Caco-2 (cell line): ENCODE measurements around the gene ZNF24. TPM values are rescaled to one million over a fixed set of nuclear protein-coding genes. Genes with fewer than 3 reads are reported as not detected.

Source experiments
- BruUV-seq: library from RNA; stranded (reverse); fragments of 400-500 nt; replicated peaks from 2 replicates; lab custom pipeline; 2021; lab: Mats Ljungman, UMichigan
- CTCF ChIA-PET: fragments of 300-600 bp; sonication (Branson Sonifier 250); formaldehyde crosslinking; loops from one replicate; lab custom pipeline; 2022; ENCODE audit warnings: antibody characterized with exemption; lab: Charles Lee
- POLR2A ChIA-PET: fragments of 300-600 bp; sonication (Branson Sonifier 250); formaldehyde crosslinking; loops from one replicate; lab custom pipeline; 2022; ENCODE audit warnings: antibody characterized with exemption; lab: Charles Lee
- DNase-seq, 2 experiments: peaks; one replicate each; pipeline versions ENCODE4 v3.0.0 to v3.0.0-alpha.2; 2020 to 2022
- H3K27me3 ChIP-seq: replicated peaks from 2 replicates; pipeline ENCODE4 v1.6.0; 2011; ENCODE audit warnings: low read length; ENCODE audit not compliant: control insufficient read depth, insufficient read depth
- H3K36me3 ChIP-seq: 2 replicates; pipeline ENCODE4 v1.5.1; 2011; ENCODE audit warnings: low read length; ENCODE audit not compliant: control insufficient read depth, insufficient read depth
- H3K4me1 ChIP-seq: fragments of 250-450 bp; sonication (Bioruptor Pico); 2 replicates; pipeline ENCODE4 v1.5.1; 2020; ENCODE audit warnings: mild to moderate bottlenecking
- H3K4me3 ChIP-seq: 2 replicates; pipeline ENCODE4 v1.5.1; 2011; ENCODE audit warnings: low read depth, mild to moderate bottlenecking, control low read depth, low read length
- H3K9me3 ChIP-seq: fragments of 250-450 bp; sonication (Bioruptor Pico); 2 replicates; pipeline ENCODE4 v1.5.1; 2020; ENCODE audit warnings: mild to moderate bottlenecking, moderate library complexity
- H3K27ac Mint-ChIP-seq: one replicate; pipeline ENCODE4 v1.8.0; 2022; ENCODE audit warnings: mixed read lengths; ENCODE audit not compliant: unreplicated experiment
- H3K27me3 Mint-ChIP-seq: one replicate; pipeline ENCODE4 v1.8.0; 2022; ENCODE audit warnings: mixed read lengths; ENCODE audit not compliant: insufficient read depth, unreplicated experiment
- H3K36me3 Mint-ChIP-seq: one replicate; pipeline ENCODE4 v1.8.0; 2022; ENCODE audit warnings: mild to moderate bottlenecking, mixed read lengths; ENCODE audit not compliant: insufficient read depth, unreplicated experiment
- H3K4me1 Mint-ChIP-seq: one replicate; pipeline ENCODE4 v1.8.0; 2022; ENCODE audit warnings: low read depth, mixed read lengths; ENCODE audit not compliant: unreplicated experiment
- H3K4me3 Mint-ChIP-seq: one replicate; pipeline ENCODE4 v1.8.0; 2022; ENCODE audit warnings: mild to moderate bottlenecking, moderate library complexity, mixed read lengths; ENCODE audit not compliant: unreplicated experiment
- H3K9me3 Mint-ChIP-seq: one replicate; pipeline ENCODE4 v1.8.0; 2022; ENCODE audit warnings: mixed read lengths; ENCODE audit not compliant: unreplicated experiment
- intact Hi-C: fragments of 100-400 bp; cut with micrococcal nuclease; formaldehyde crosslinking; loops from one replicate; pipeline ENCODE4 v1.10.0; 2022; ENCODE audit not compliant: unreplicated experiment
- total RNA-seq: library from RNA; stranded (reverse); gene quantifications from 2 replicates; pipeline ENCODE4 v1.2.3, GENCODE V29; 2022
- TF ChIP-seq, protein P1 (sequence below), 2 experiments: fragments of 200-600 bp in 1 of 2; IDR thresholded peaks; 1 replicate in 1 of 2; 2 replicates in 1 of 2; pipeline versions ENCODE4 v1.5.1 to v1.8.0; 2011 to 2022; ENCODE audit warnings: antibody characterized with exemption in 1 of 2, control low read depth in 1 of 2, inconsistent platforms in 1 of 2, low read depth in 1 of 2, low read length in 1 of 2, mild to moderate bottlenecking in 1 of 2, moderate library complexity in 1 of 2; ENCODE audit not compliant: insufficient read depth in 1 of 2, severe bottlenecking in 1 of 2, unreplicated experiment in 1 of 2

Gene ZNF24
- total RNA-seq, 1 experiment from 2014 or later: 21.3 TPM

DNA sequence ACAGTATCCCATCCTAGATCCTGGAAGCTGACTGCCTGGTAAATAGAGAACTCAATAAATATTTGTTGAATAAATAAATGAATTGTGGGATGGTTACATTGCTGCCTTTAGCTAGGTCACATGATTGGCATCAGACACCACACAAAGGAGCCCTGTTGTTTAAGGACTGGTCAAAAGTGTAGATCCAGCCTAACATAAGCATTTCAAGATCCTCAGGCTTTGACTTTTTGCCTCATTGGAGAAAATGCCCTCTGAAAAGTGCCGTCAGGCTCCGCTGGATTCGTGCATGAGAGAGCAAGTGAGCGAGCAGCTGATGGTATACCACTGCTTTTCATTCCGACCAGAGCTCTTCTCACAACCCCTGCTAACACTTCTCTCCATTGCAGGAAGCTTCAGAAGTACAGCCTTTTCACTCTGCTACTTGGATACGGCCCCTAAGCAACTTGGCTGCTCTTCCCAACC, 1.3 kb upstream of the ZNF24 start:
- TF ChIP-seq, protein P1, sequence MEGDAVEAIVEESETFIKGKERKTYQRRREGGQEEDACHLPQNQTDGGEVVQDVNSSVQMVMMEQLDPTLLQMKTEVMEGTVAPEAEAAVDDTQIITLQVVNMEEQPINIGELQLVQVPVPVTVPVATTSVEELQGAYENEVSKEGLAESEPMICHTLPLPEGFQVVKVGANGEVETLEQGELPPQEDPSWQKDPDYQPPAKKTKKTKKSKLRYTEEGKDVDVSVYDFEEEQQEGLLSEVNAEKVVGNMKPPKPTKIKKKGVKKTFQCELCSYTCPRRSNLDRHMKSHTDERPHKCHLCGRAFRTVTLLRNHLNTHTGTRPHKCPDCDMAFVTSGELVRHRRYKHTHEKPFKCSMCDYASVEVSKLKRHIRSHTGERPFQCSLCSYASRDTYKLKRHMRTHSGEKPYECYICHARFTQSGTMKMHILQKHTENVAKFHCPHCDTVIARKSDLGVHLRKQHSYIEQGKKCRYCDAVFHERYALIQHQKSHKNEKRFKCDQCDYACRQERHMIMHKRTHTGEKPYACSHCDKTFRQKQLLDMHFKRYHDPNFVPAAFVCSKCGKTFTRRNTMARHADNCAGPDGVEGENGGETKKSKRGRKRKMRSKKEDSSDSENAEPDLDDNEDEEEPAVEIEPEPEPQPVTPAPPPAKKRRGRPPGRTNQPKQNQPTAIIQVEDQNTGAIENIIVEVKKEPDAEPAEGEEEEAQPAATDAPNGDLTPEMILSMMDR (IDR thresholded peaks at IDR 0.05; ENCODE audit: insufficient read depth in 1 of 2, low read depth in 1 of 2, low read length in 1 of 2, severe bottlenecking in 1 of 2, unreplicated experiment in 1 of 2): no peak
- no TSS peak for BruUV-seq
- H3K4me3 ChIP-seq: no peak overlapping the region
- no peaks in the 10 kb centered on the region for H3K27me3 ChIP-seq
- no peaks in the 10 kb centered on the region for H3K36me3 ChIP-seq
- CTCF ChIA-PET: no interaction called here
- Mint-ChIP-seq H3K36me3 (peaks cover 9% of the 10 kb centered on the region), H3K4me1 (no peaks in the 10 kb centered on the region), H3K4me3 (peak overlapping the region; percentile 97), H3K9me3 (no peaks in the 10 kb centered on the region), H3K27me3 (no peaks in the 10 kb centered on the region), H3K27ac (peak overlapping the region; percentile 46)
- DNase-seq: no peak
- H3K4me1 ChIP-seq: no peaks in the 10 kb centered on the region
- no peaks in the 10 kb centered on the region for H3K9me3 ChIP-seq
- POLR2A ChIA-PET: no interaction called here
- intact Hi-C loops: loop anchor here (2.0 kb wide), 1 partner anchor 105 kb away; the partner anchor contains the start of gene ZNF397

DNA sequence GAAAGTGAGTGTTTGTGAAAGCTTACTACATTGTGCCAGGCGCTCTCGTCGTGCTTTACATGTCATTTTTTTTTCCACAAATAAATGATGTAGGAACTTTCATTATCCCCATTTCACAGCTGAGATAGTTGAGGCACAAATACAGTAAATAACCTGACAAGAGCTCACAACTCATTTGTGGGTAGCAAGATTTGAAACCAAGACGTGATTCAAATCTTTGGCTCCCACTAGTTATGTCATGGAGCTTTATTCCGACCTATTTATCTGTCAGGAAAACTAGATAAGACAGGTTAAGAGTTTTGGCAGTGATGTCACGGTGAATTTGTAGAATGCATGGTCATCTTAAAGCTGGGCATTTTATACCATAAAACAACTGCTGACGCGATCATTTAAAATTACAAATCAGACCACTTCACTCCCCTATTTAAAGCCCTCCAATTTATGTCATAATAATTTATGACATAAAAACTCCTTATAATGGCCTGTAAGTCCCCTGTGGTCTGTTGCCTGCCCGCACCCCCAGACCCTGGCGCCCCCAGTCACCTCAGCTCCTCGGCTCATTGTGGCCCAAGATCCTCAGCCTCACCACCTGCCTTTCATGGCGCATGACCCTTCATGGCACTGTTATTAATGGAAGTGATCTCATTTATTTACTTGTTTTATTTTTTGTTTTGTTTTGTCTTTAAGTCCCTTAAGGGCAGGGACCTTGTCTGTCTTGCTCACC, 678 bp upstream of the ZNF24 start:
- Mint-ChIP-seq H3K36me3 (peaks cover 9% of the 10 kb centered on the region), H3K4me3 (peak overlapping the region; percentile 97), H3K27me3 (no peaks in the 10 kb centered on the region), H3K4me1 (no peaks in the 10 kb centered on the region), H3K9me3 (no peaks in the 10 kb centered on the region), H3K27ac (peak overlapping the region; percentile 92)
- Histone ChIP-seq H3K36me3 (no peaks in the 10 kb centered on the region), H3K4me3 (peak overlapping the region; percentile 75), H3K9me3 (no peaks in the 10 kb centered on the region), H3K27me3 (no peaks in the 10 kb centered on the region), H3K4me1 (no peaks in the 10 kb centered on the region)
- BruUV-seq: no TSS peak
- CTCF ChIA-PET: no interaction called here
- no peak for DNase-seq
- POLR2A ChIA-PET: no interaction called here
- TF ChIP-seq, protein P1 (IDR thresholded peaks at IDR 0.05; ENCODE audit: insufficient read depth in 1 of 2, low read depth in 1 of 2, low read length in 1 of 2, severe bottlenecking in 1 of 2, unreplicated experiment in 1 of 2): no peak
- intact Hi-C loops: loop anchor here (1.0 to 2.0 kb wide), 2 partner anchors 55 to 104 kb away; partner anchors contain the start of genes ZNF397 and ZSCAN30

DNA sequence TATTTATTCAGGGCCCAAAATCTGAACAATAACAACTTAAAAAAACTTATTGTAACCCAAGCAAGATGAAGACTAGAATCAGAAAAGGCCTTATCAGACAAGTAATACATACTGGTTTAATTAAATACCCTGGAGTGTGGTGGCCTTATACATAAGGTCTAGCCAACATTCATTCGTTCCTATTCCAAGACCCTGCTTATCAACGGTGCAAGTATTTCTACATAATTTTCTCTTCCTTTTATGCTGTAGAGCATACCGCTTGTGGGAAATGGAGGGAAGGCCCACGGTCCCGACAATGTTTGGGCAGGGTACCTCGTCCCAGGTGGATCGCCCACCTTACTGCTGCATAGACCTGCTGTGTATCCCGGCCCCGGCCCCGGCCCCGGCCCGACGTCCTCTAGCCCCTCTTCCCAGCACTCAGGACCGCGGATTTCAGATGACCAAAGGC, 708 bp downstream of the ZNF24 start:
- BruUV-seq: TSS peak; percentile 48
- Mint-ChIP-seq H3K27ac (peak overlapping the region; percentile 92), H3K4me1 (peaks cover 3% of the 10 kb centered on the region), H3K36me3 (peaks cover 23% of the 10 kb centered on the region), H3K4me3 (peak overlapping the region; percentile 97), H3K27me3 (no peaks in the 10 kb centered on the region), H3K9me3 (no peaks in the 10 kb centered on the region)
- intact Hi-C loops: no loop called here
- CTCF ChIA-PET: no interaction called here
- Histone ChIP-seq H3K36me3 (no peaks in the 10 kb centered on the region), H3K4me1 (no peaks in the 10 kb centered on the region), H3K9me3 (no peaks in the 10 kb centered on the region), H3K27me3 (no peaks in the 10 kb centered on the region), H3K4me3 (peak overlapping the region; percentile 75)
- no peak for DNase-seq
- TF ChIP-seq, protein P1 (IDR thresholded peaks at IDR 0.05; ENCODE audit: insufficient read depth in 1 of 2, low read depth in 1 of 2, low read length in 1 of 2, severe bottlenecking in 1 of 2, unreplicated experiment in 1 of 2): no peak
- POLR2A ChIA-PET: no interaction called here
